Peyer's patch (tissue), 4 donors: Measurements from ENCODE around the gene GIGYF2.

ENCODE experiments used
- POLR2A ChIP-seq, 2 donors: fragments of 450-650 bp; IDR thresholded peaks; one replicate each; pipeline ENCODE4 v1.5.1; 2017; ENCODE audit warnings: antibody characterized with exemption in 2 of 2, mild to moderate bottlenecking in 2 of 2, moderate library complexity in 2 of 2
- TF ChIP-seq, protein P1 (sequence below), 6 experiments: fragments of 450-650 bp in 4 of 6; fragments of 200-600 bp in 2 of 6; sonication (generic) in 1 of 6; IDR thresholded peaks; one replicate each; pipeline ENCODE4 v1.5.1; 2017 to 2019; ENCODE audit warnings: antibody characterized with exemption in 6 of 6, mild to moderate bottlenecking in 3 of 6, moderate library complexity in 1 of 6

DNA sequence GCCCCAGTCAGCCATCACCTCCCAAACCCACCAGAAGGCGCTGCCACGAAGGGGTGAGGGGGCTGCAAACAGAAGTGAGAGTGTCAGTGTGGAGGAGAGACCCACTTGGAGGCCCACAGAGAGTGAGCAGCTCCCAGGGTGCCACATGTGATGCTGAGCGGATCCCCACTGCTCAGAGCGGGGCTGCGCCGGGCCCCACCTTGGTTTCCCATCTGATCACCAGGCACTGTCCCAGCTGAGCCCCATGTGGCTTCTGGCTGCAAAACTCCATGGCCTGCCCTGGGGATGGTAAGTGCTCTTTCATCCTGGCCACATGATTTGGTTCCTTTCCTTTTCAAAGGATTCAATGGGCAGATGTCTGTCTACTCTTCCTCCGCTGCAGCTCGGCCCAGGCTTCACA is 196.7 kb downstream of the GIGYF2 start:
- TF ChIP-seq, protein P1, sequence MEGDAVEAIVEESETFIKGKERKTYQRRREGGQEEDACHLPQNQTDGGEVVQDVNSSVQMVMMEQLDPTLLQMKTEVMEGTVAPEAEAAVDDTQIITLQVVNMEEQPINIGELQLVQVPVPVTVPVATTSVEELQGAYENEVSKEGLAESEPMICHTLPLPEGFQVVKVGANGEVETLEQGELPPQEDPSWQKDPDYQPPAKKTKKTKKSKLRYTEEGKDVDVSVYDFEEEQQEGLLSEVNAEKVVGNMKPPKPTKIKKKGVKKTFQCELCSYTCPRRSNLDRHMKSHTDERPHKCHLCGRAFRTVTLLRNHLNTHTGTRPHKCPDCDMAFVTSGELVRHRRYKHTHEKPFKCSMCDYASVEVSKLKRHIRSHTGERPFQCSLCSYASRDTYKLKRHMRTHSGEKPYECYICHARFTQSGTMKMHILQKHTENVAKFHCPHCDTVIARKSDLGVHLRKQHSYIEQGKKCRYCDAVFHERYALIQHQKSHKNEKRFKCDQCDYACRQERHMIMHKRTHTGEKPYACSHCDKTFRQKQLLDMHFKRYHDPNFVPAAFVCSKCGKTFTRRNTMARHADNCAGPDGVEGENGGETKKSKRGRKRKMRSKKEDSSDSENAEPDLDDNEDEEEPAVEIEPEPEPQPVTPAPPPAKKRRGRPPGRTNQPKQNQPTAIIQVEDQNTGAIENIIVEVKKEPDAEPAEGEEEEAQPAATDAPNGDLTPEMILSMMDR (IDR thresholded peaks at IDR 0.05): no peak
- TF ChIP-seq POLR2A (IDR thresholded peaks at IDR 0.05): no peak
